Activated T-cell treated with anti-CD3 and anti-CD28 coated beads, Interleukin-2, amount 50 U/mL, for 24 hours (primary cell): Measurements from ENCODE around the gene AK5.
"Not testable (repeated sequence)": the region's sequence is repeated elsewhere in the genome, so short reads cannot be mapped to it uniquely, and the experiment has no call there.

Source experiments
- DNase-seq: peaks from one replicate; pipeline ENCODE4 v3.0.0-alpha.2; 2020
- H3K27ac Mint-ChIP-seq: 2 replicates; pipeline ENCODE4 v1.8.0; 2020; ENCODE audit warnings: mild to moderate bottlenecking, mixed read lengths
- H3K27me3 Mint-ChIP-seq: 2 replicates; pipeline ENCODE4 v1.8.0; 2020; ENCODE audit warnings: mixed read lengths
- H3K36me3 Mint-ChIP-seq: 2 replicates; pipeline ENCODE4 v1.8.0; 2020; ENCODE audit warnings: low read depth, mixed read lengths
- H3K4me1 Mint-ChIP-seq: 2 replicates; pipeline ENCODE4 v1.8.0; 2020; ENCODE audit warnings: low read depth, mixed read lengths
- H3K4me3 Mint-ChIP-seq: 2 replicates; pipeline ENCODE4 v1.8.0; 2020; ENCODE audit warnings: mild to moderate bottlenecking, moderate library complexity, mixed read lengths
- H3K9me3 Mint-ChIP-seq: 2 replicates; pipeline ENCODE4 v1.8.0; 2020; ENCODE audit warnings: mixed read lengths

Gene AK5

DNA sequence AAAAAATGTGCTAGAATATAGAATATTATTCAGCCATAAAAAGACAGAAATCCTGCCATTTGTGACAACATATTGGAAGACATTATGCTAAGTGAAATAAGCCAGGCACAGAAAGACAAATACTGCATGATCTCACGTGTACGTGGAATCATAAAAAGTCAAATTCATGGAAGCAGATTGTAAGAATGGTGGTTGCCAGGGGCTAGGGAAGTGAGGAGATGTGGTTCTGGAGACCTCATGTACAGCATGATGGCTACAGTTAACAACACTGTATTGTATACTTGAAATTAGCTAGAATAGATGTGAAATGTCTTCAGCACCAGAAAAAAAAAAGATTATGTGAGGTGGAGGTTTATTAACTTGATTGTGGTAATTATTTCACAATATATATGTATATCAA is 234.3 kb downstream of the AK5 start:
- H3K27ac Mint-ChIP-seq = no peak overlapping the region
- H3K4me1 Mint-ChIP-seq = peaks cover 7% of the 10 kb centered on the region
- peaks cover 20% of the 10 kb centered on the region for H3K36me3 Mint-ChIP-seq
- DNase-seq = no peak
- H3K9me3 Mint-ChIP-seq = peaks cover 8% of the 10 kb centered on the region
- H3K4me3 Mint-ChIP-seq = no peak overlapping the region
- H3K27me3 Mint-ChIP-seq = no peaks in the 10 kb centered on the region

DNA sequence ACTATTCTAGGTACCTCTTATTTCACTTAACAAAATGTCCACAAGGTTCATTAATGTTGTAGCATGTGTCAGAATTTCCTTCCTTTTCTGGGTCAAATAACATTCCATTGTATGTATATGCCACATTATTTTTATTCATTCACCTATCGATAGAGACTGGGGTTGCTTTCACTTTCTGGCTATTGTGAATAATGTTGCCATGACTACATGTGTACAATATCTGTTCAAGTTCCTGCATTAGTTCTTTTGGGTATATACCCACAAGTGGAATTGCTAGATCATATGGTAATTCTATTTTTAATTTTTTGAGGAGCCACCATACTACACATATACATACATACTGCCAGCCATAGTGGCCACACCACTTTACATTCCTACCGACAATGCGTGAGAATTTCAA is 242.2 kb downstream of the AK5 start:
- H3K36me3 Mint-ChIP-seq = peaks cover 48% of the 10 kb centered on the region
- no peaks in the 10 kb centered on the region for H3K27me3 Mint-ChIP-seq
- peaks cover 15% of the 10 kb centered on the region for H3K4me1 Mint-ChIP-seq
- H3K27ac Mint-ChIP-seq = no peak overlapping the region
- no peak for DNase-seq
- H3K4me3 Mint-ChIP-seq = no peak overlapping the region
- H3K9me3 Mint-ChIP-seq = peaks cover 6% of the 10 kb centered on the region

DNA sequence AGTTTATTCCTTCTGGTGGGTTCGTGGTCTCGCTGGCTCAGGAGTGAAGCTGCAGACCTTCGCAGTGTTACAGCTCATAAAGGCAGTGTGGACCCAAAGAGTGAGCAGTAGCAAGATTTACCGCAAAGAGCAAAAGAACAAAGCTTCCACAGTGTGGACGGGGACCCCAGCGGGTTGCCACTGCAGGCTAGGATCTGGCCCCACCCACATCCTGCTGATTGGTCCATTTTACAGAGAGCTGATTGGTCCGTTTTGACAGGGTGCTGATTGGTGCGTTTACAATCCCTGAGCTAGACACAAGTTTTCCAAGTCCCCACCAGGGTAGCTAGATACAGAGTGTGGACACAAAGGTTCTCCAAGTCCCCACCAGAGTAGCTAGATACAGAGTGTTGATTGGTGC is 249.3 kb downstream of the AK5 start:
- H3K9me3 Mint-ChIP-seq, H3K27me3 Mint-ChIP-seq, H3K36me3 Mint-ChIP-seq, H3K4me1 Mint-ChIP-seq, DNase-seq, H3K27ac Mint-ChIP-seq, H3K4me3 Mint-ChIP-seq: not testable (repeated sequence)

DNA sequence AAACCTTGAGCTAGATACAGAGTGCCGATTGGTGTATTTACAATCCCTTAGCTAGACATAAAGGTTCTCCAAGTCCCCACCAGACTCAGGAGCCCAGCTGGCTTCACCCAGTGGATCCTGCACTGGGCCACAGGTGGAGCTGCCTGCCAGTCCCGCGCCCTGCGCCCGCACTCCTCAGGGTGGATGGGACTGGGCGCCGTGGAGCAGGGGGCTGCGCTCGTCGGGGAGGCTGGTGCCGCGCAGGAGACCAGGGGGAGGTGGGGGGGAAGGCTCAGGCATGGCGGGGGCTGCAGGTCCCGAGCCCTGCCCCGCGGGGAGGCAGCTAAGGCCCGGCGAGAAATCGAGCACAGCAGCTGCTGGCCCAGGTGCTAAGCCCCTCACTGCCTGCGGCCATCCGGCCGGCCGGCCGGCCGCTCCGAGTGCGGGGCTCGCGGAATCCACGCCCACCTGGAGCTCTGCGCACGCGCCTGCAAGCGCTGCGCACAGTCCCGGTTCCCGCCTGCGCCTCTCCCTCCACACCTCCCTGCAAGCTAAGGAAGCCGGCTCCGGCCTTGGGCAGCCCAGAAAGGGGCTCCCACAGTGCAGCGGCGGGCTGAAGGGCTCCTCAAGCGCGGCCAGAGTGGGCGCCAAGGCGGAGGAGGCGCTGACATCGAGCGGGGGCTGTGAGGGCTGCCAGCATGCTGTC is 249.9 kb downstream of the AK5 start:
- not testable (repeated sequence) for H3K27me3 Mint-ChIP-seq, H3K4me1 Mint-ChIP-seq, H3K36me3 Mint-ChIP-seq, H3K4me3 Mint-ChIP-seq, H3K9me3 Mint-ChIP-seq, H3K27ac Mint-ChIP-seq, DNase-seq

DNA sequence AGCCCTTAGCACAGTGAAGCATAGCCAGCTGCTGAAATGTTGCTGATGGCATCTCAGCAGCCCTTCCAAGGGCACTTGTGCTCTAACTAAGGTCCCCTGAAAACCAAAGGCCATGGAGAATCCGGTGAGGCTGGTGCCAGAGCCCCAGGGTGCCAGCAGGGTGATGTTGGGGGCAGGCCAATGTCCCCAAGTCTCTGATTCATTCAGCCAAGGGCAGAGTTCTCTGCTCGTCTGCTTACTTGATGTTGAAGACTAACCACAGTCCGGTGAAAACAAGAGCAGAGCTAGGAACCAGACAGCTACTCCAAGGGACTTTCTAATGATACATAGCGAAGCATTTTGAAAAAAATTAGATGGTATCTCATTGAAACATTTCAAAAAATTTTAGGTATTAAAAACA is 250.8 kb downstream of the AK5 start:
- Mint-ChIP-seq H3K27me3 (no peaks in the 10 kb centered on the region), H3K36me3 (peaks cover 4% of the 10 kb centered on the region), H3K27ac (no peak overlapping the region), H3K4me1 (peaks cover 6% of the 10 kb centered on the region), H3K9me3 (peaks cover 2% of the 10 kb centered on the region), H3K4me3 (no peak overlapping the region)
- DNase-seq = no peak

GRCh38 chr1:77533660-77534305 is 252.0 kb downstream of the AK5 start:
- H3K36me3 Mint-ChIP-seq = peaks cover 4% of the 10 kb centered on the region
- no peak overlapping the region for H3K4me3 Mint-ChIP-seq
- H3K9me3 Mint-ChIP-seq = peaks cover 2% of the 10 kb centered on the region
- no peak overlapping the region for H3K27ac Mint-ChIP-seq
- peaks cover 6% of the 10 kb centered on the region for H3K4me1 Mint-ChIP-seq
- peak; percentile 59 for DNase-seq
- no peaks in the 10 kb centered on the region for H3K27me3 Mint-ChIP-seq

DNA sequence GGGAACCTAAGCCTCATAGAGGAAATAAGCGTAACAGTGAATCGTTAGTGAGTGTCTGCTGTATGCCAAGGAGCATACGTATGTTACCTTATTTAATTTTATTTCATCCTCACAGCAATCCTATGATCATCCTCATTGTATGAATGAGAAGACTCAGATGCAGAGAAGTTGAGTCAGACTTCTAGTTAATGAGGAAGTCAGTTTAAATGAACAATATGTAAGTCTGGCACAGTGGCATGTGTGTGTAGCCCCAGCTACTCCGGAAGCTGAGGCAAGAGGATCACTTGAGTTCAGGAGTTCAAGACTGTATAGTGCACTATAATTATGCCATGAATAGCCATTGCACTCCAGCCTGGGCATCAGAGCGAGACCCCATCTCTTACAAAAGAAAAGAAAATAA is 252.6 kb downstream of the AK5 start:
- no peaks in the 10 kb centered on the region for H3K27me3 Mint-ChIP-seq
- peaks cover 6% of the 10 kb centered on the region for H3K4me1 Mint-ChIP-seq
- peaks cover 4% of the 10 kb centered on the region for H3K36me3 Mint-ChIP-seq
- H3K4me3 Mint-ChIP-seq = no peak overlapping the region
- H3K9me3 Mint-ChIP-seq = peaks cover 2% of the 10 kb centered on the region
- DNase-seq = no peak
- no peak overlapping the region for H3K27ac Mint-ChIP-seq

DNA sequence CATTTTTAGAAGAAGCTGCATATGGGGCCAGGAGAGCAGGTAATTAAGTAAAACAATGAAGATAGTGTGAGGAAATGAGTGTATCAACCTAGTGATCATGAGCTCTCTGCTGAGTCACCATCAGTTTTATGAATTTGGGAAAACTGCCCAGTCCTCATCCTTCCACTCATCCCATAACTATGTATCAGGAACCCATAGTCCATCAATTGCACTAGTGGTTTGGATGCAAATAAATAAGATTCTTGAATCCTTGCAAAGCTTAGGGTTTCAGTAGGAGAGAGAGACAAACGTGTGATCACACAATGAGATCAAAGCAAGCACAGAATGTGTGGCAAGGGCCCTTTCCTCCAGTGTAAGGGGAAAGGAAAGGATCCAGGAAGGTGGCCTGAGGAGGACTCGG is 255.0 kb downstream of the AK5 start:
- DNase-seq = no peak
- Mint-ChIP-seq H3K27ac (no peak overlapping the region), H3K27me3 (no peaks in the 10 kb centered on the region), H3K4me1 (peaks cover 6% of the 10 kb centered on the region), H3K9me3 (no peaks in the 10 kb centered on the region), H3K36me3 (peaks cover 12% of the 10 kb centered on the region), H3K4me3 (no peak overlapping the region)

DNA sequence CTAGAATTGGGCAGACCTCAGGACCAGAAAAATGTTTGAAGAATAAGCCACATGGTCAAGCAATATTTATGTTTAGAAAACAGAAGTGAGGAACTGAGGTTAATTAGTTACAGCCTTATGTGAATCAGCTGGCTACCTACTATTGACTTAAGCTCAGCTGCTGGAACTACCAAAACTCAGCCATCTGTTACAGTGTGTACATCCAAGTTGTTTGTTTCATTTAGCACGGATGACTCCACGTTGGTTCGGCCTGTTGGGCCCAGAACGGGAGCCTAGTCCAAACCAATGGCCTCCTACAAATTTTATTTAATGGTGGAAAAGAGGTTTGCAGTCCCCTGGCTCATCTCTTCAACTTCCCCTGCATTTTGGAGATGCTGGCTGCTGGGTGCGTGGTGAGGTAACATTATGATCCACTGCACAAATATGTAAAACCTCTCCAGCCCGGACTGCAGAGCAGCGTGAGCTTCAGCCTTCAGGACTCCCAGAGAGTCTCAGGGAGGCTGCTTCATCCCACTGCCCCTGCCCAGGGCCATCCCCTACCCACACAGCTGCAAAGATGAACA is 257.2 kb downstream of the AK5 start:
- no peaks in the 10 kb centered on the region for H3K9me3 Mint-ChIP-seq
- DNase-seq = no peak

GRCh38 chr1:77539519-77540142 is 257.8 kb downstream of the AK5 start:
- no peak for DNase-seq
- H3K9me3 Mint-ChIP-seq = no peaks in the 10 kb centered on the region
- no peak overlapping the region for H3K27ac Mint-ChIP-seq
- no peak overlapping the region for H3K4me3 Mint-ChIP-seq
- no peaks in the 10 kb centered on the region for H3K4me1 Mint-ChIP-seq
- no peaks in the 10 kb centered on the region for H3K27me3 Mint-ChIP-seq
- peaks cover 12% of the 10 kb centered on the region for H3K36me3 Mint-ChIP-seq

More for the DNA sequence above, 257.2 kb downstream of the AK5 start:
- peaks cover 12% of the 10 kb centered on the region for H3K36me3 Mint-ChIP-seq
- no peaks in the 10 kb centered on the region for H3K4me1 Mint-ChIP-seq
- H3K27ac Mint-ChIP-seq = no peak overlapping the region
- no peaks in the 10 kb centered on the region for H3K27me3 Mint-ChIP-seq
- H3K4me3 Mint-ChIP-seq = no peak overlapping the region

DNA sequence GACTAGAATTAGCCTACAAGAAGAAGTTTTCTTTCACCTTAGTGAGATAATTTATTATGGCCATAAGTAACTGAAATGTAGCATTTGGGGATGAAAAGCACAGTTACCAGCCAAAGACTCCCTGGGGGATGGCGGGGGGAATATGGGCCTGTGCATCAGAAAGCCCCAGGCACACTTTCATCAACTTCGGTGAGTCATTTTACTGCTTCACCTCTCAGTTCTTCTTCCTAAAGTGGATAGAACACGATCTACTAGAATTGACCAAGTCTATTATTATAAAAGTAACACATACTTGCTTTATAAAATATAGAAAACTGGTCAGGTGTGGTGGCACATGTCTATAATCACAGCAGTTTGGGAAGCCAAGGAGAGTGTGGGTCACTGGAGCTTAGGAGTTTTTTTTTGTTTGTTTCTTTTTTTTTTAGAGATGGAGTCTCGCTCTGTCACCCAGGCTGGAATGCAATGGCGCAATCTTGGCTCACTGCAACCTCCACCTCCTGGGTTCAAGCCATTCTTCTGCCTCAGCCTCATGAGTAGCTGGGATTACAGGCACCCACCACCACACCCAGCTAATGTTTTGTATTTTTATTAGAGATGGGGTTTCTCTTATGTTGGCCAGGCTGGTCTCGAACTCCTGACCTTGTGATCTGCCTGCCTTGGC is 258.8 kb downstream of the AK5 start:
- DNase-seq = no peak

DNA sequence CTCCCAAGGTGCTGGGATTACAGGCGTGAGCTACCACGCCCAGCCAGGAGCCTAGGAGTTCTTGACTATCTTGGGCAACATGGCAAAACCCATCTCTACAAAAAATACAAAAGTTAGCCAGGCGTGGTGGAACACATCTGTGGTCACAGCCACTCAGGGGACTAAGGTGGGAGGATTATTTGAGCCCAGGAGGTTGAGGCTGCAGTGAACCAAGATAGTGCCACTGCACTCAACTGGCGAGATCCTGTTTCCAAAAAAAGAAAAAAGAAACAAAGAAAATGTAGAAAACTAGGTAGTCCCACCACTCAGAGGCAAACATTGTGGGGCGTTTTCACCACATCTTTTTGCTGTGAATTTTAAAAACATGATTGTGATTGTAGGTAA is 259.3 kb downstream of the AK5 start:
- Mint-ChIP-seq H3K27me3 (no peaks in the 10 kb centered on the region), H3K9me3 (no peaks in the 10 kb centered on the region), H3K27ac (no peak overlapping the region), H3K4me1 (peaks cover 1% of the 10 kb centered on the region), H3K36me3 (peaks cover 12% of the 10 kb centered on the region), H3K4me3 (no peak overlapping the region)
- DNase-seq = no peak

More for the DNA sequence above, 258.8 kb downstream of the AK5 start:
- Mint-ChIP-seq H3K27ac (no peak overlapping the region), H3K4me1 (no peaks in the 10 kb centered on the region), H3K27me3 (no peaks in the 10 kb centered on the region), H3K36me3 (peaks cover 14% of the 10 kb centered on the region), H3K4me3 (no peak overlapping the region), H3K9me3 (no peaks in the 10 kb centered on the region)

DNA sequence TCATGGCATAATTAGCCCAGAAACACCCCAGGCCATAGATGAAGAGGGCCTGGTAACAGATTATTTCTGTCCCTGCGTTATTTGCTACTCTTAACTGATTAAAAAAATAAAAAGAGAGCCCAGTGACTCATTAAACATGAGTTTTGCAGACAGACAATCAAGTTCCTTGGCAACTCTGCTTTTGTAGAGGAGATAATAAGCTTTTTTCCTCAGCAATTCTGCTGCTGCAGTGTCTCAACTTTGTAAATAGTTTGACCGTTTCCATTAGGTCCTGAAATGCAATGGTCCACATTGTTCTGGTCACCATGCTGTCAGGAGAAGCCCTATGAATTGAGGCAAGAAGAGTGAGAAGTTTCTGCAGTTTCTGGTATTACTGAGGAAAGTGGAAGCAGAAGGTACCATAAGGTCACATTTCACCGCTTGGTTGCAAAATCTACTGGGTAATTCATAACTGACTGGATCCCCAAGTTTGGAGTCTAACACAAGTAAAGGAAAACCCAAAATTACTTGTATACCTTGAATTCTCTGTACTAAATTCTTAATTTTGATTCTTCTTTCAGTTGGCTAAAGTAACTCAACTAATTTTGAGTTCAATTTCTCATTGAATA is 261.1 kb downstream of the AK5 start:
- no peaks in the 10 kb centered on the region for H3K9me3 Mint-ChIP-seq
- no peak overlapping the region for H3K27ac Mint-ChIP-seq
- DNase-seq = no peak
- peaks cover 10% of the 10 kb centered on the region for H3K36me3 Mint-ChIP-seq
- no peak overlapping the region for H3K4me3 Mint-ChIP-seq
- H3K27me3 Mint-ChIP-seq = no peaks in the 10 kb centered on the region
- H3K4me1 Mint-ChIP-seq = peaks cover 1% of the 10 kb centered on the region

GRCh38 chr1:77543822-77544448 is 262.1 kb downstream of the AK5 start:
- H3K27me3 Mint-ChIP-seq = no peaks in the 10 kb centered on the region
- H3K4me1 Mint-ChIP-seq = peaks cover 1% of the 10 kb centered on the region
- no peak for DNase-seq
- H3K9me3 Mint-ChIP-seq = no peaks in the 10 kb centered on the region
- H3K27ac Mint-ChIP-seq = no peak overlapping the region
- H3K4me3 Mint-ChIP-seq = no peak overlapping the region
- H3K36me3 Mint-ChIP-seq = peaks cover 10% of the 10 kb centered on the region
